Measurements from ENCODE around the gene PLAGL1.

- TF ChIP-seq, protein P1, sequence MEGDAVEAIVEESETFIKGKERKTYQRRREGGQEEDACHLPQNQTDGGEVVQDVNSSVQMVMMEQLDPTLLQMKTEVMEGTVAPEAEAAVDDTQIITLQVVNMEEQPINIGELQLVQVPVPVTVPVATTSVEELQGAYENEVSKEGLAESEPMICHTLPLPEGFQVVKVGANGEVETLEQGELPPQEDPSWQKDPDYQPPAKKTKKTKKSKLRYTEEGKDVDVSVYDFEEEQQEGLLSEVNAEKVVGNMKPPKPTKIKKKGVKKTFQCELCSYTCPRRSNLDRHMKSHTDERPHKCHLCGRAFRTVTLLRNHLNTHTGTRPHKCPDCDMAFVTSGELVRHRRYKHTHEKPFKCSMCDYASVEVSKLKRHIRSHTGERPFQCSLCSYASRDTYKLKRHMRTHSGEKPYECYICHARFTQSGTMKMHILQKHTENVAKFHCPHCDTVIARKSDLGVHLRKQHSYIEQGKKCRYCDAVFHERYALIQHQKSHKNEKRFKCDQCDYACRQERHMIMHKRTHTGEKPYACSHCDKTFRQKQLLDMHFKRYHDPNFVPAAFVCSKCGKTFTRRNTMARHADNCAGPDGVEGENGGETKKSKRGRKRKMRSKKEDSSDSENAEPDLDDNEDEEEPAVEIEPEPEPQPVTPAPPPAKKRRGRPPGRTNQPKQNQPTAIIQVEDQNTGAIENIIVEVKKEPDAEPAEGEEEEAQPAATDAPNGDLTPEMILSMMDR (conservative IDR thresholded peaks at IDR 0.05 in 1 of 2, IDR thresholded peaks at IDR 0.05 in 1 of 2; ENCODE audit: extremely low read depth in 1 of 2, insufficient read depth in 1 of 2, low read depth in 1 of 2, low read length in 2 of 2), result no peak
- TF ChIP-seq EZH2 (IDR thresholded peaks at IDR 0.05; ENCODE audit: borderline replicate concordance, low read length), result no peak
Measured at GRCh38 chr6:144007478-144008119, 460 bp downstream of the PLAGL1 start.

Measured in mammary epithelial cell (primary cell).